AML-193 (cell line): ENCODE data around the gene CNTNAP2.
A peak's percentile ranks its signal among the peaks of the same experiment; 100 is the strongest.

ENCODE experiments used
- DNase-seq, 2 experiments: peaks; one replicate each; lab custom pipeline; 2025; lab: John Stamatoyannopoulos, UW

Gene CNTNAP2

DNA sequence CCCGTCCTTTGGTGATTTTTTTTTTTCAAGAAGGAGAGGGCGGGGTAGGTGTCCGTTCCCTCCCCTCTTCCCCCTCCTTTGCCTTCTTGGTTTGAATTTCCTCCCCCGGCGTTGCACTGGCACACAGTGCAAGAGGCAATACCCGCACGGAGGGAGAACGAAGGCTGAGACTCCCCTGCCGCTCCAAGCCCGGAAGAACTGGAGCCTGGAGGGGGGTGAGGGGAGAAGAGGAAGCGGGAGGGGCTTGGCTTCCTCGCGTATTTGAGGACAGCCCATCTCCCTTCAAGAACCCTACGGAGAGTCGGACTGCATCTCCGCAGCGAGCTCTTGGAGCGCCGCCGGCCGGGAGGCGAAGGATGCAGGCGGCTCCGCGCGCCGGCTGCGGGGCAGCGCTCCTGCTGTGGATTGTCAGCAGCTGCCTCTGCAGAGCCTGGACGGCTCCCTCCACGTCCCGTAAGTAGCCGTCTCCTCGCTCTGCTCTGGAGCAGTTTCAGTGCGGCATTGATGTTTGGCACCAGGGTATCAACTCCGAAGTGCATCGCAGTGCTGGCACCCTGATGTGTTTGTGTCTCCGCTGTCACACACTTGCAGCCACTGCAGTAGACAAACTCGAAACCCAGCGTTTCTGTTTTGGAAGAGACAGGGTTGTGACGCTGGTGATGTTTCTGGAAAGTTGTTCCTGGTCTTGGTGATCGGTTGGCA lies at the start of gene CNTNAP2:
TSS of gene CNTNAP2 (plus strand) at position 281 of the 702 bp plus-strand sequence. CDS start at position 357, 76 bp downstream.
- DNase-seq: no peak

DNA sequence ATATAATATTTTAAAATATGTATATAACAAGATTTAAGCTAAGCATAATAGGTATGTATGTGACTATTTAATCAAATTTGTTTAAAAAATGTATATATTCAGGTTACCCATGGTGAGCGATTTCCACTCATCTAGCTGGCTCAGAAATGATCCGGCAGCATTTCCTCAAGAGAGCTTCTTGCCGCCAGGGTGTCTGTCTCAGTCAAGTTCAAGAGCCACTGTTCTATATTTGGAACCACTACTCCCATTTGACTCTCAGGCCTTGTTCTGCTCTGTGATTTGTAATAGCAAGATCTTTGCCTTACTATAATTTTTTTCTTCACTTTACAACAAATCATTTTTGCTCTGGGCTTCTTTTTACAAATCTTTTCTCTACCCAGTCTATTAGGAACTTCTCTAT lies 48.7 kb upstream of the CNTNAP2 start:
- DNase-seq: no peak

DNA sequence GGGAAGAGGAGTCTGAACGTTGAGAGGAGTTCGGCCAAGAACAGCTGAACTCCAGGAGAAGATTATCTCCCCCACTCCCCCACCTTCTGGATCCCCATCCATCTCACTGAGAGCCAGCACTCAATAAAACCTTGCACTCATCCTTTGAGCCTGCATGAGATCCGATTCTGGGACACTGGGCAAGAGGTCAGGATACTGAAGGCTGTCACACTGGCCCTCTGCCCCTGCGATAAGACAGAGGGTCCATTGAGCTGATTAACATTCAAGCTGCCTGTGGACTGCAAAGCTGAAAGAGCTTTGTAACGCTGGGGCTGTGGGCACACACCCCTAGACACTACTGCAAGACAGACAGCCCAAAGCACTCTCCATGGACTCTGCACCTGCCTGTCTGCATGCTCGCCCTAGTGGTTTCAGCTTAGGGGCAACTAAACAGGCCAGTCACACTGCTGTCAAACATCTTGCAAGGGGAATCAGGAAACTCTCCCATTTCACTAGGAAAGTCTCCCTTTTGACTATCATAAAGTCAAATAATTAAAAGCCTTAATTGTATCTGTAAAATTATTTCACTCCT lies 42.3 kb upstream of the CNTNAP2 start:
- DNase-seq: no peak

DNA sequence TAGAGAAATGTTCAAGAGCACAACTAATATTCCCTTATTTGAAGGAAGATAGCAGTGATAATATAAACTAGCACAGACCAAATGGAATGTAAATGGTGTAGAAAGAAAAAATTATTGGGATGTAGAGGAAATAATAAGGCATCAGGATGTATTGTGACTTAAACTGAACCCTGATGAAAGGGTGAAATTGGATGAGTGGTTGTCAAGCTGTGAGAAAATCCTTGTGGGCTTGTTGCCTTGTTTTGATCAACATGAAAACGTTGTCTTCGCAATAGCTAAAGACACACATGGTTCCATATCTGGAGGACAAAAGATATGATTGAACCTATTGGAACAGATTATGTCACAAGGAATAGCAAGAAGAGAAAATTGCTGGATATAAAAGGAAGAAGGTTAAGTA lies 40.3 kb upstream of the CNTNAP2 start:
- DNase-seq: no peak

DNA sequence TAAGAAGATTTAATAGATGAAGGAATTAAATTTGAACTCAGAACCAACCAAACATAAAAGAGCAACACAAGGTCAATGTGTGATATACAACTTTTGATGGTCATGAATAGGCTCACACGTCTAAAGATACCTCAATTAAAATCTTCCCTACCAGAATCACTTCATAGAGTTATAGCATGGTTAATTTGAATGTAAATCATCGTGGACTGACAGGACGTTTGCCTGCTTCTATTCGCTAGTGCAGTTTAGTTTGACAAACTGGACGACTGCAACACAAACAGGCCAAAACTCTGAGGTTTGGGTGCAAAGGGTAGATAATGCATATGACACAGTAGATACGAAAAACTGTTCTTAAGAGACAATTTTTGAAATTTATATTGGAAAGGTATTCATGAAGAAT lies 32.5 kb upstream of the CNTNAP2 start:
- DNase-seq: no peak

DNA sequence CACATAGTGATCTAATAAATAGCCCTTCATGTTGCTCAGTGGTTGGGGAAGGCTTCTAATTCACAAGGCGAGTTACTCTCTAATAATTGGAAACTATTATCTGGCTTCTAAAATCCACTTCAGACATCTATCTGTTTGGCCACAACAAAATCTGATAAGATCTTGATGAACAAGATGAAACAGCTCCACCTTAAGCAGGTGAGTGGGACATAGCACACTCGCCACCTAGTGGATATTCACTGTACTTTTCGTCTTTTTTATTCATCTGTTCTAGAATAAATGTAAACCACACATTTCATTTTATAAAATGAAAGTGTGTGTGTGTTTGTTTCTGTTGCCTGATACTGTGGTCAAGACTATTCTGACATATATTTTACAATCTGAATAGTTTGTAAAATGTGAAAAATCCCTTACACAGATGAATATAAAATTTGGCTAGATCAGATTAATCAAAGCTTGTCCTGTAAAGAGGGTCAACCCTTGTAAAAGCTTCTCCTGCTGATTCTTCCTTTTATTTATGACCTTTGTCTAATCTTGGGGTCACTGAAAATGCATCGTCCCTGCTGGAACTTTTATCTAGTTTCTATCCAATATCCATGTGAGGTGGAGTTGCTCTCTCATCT lies 26.5 kb upstream of the CNTNAP2 start:
- peak; percentile 23 to 35 for DNase-seq

DNA sequence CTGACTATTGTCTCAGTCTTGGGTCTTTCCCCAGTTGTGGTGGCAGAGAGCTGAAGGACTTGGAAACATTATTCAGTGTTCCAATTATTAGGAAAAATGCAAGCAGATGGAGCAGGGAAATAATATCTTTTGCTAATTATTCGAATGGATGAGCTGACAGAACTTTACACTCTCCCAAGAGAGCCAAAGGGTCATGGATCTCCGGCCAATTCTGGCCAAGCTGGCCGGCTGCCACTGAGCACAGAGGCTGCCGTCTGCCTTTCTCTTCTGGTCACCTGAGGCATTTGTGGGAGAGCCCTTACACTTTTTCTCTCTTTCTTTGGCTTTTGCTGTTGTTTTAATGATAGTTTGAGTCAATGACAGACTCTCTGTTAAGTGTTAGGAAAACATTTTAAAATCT lies 22.2 kb upstream of the CNTNAP2 start:
- DNase-seq: no peak

DNA sequence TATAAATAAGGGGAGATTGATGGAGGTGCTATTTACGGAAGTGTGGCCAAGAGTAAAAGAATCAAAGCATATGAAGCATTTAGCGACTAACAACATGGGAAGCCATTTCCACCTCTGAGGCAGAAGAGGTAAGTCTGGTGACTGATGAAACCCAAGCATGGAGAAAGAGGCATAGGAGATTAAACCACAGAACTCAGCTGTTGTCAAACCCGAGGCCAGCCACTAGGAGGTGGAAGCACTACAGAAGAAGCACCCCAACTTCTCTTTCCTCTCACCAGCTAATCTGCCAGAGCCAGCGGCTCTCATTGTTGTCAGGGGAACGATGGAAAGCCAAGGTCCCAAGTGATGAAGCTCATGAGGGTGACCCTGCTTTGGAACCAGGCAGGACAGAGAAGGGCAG lies 19.6 kb upstream of the CNTNAP2 start:
- DNase-seq: peak; percentile 2 to 7

DNA sequence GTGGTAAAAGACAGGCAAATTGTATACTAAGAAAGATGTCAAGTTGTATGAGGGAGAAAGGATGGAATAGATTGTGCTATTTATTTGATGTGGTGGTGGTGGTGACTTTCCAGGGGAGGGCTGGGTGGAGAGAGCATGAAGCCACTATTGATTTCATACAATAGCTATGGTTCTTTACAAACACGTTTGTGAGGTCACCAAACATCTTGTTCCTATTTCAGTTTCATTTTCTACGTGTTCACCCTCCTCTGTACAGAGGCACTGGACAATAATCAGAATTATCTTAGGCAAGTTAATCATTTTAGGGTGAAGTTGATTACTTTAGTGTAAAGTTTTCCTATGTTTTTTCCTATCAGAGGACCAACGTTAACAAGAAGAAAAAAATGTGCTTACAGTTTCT lies 10.3 kb upstream of the CNTNAP2 start:
- no peak for DNase-seq

DNA sequence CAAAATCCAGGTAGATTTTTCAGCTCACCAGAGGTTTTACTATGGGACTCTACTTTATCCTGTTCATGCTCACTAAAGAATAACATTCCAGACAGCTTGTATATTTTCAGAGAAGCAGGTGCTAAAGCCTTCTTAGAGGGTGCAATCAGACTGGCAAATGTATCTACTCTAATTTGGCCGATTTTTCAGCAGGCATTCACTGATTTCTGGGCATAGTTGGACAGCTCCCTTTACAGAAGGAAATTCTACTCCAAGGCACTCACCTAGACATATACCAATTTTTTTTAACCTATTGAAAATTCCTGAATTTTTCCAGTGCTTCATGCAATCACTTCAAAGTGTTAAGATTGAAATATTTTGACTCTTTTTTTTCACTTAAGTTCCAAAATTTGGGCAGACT lies 3.8 kb upstream of the CNTNAP2 start:
- DNase-seq: no peak

DNA sequence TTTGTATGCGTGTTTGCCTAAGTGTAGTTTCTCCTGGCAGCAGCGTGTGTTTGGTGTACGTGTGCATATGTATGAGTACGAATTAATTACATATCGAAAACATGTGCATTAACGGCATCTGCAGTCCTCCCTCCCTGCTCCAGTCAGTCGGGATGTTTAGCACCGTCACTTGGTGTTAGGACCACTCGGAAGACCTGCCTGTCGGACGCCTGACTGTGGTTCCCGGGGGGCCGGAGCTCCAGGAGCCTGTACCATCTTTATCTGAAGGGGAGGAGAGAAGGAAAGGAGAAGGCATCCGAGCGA lies 1.1 kb upstream of the CNTNAP2 start:
- DNase-seq: no peak

DNA sequence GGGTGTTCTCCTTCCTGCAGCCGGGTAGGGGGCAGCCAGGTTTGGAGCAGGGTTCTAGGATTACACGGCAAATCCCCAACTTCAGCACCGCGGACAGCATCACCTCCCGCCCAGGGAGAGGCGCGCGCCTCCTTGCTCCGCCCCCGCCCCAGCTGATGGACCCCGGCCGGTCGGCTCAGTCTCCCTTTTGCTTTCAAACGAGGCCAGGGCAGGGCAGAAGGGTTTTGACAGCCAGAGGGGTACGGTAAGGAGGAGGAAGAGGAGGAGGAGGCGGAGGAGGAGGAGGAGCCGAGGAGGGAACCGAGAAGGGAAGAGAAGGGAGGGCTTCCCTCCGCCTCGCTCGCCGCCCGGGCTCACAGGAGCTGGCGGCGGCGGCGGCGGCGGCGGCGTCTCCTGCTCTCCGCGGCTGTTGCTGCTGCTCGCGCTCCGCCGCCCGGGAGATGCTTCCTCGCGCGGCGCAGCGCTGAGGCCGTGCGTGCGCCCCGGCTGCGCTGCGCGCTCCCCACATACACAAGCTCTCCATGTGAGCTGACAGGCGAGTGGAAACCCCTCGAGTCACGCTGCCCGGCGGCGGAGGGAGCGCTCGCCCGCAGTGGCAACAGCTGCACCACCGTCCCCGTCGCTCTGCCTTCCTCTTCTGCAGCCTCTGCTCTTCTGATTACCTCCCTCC lies 615 bp upstream of the CNTNAP2 start:
- DNase-seq: no peak

DNA sequence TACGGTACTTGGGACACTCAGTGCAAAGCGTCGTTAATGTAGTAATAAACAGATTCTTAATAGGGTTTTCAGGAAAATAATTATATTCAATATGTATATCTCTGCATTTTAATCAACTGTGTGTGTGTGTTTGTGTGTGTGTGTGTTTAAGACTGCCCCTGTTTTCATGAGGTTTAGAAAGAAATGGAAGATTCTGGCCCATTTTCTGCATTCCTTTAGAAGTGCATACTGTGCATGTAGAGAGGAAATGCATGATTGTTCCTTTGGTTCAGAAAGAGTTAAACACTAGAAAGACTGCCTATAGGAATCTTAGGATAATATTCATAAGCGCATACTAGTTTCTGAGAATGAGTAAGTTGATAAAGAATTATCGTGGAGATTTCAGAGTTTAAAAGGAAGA lies 975 bp downstream of the CNTNAP2 start:
- DNase-seq: no peak

DNA sequence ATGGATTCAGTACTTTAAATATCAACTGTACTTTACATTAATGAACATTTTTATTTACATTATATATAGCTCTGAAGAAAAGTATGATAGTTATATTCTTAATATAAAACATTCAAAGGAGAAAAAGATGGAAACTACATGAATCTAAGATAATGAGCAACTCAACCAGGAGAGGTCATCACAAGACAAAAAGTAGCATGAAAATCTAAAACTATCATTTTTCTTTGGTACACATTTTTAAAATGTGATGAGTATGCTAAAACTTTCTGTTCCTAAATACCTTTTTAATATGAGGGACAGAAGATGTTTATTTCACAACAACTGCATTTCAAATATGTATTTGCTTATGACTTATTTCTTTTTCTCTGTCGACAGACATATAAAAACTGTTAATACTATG lies 2.4 kb downstream of the CNTNAP2 start:
- no peak for DNase-seq

DNA sequence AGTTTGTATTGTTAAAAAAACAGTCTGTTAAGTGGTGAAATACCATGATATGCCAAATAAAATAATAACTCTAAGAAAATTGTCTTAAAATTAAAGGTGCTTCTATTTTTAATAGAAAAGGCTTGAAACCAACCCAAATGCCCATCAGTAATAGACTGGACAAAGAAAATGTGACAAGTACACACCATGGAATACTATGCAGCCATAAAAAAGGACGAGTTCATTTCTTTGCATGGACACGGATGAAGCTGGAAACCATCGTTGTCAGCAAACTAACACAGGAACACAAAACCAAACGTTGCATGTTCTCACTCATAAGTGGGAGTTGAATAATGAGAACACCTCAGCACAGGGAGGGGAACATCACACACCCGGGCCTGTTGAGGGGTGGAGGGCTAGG lies 7.1 kb downstream of the CNTNAP2 start:
- no peak for DNase-seq

DNA sequence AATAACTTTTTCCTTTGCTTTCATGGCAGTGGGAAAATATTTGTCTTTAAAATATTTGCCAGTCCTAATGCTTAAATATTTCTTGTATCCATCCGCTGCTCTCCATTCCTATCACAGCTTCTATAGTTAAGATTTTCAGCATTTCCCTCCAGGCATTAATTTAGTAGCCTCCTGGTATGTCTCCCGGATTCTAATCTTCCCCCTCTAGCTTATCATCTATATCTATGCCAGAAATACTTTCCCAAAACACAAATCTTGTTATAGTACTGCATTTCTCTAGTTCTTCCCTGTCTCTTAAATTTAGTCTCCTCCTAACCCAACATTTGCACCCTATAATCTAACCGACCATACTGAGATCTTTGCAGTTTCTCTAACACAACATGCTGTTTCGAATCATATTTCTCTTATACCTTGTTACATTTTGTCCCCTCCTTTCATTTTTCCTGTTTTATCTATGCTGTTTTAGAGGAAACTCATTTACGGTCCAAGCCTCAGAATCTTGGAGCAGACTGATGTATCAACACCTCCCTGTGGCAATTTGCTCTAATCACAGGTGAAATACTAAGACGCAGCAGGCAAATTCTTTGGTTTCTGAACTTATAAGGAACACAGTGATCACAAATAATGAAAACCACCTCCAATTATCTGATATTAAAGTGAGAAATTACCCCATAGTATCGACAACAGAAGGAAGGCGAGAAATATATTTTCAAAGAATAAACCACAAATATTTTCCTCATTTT lies 10.3 kb downstream of the CNTNAP2 start:
- no peak for DNase-seq

DNA sequence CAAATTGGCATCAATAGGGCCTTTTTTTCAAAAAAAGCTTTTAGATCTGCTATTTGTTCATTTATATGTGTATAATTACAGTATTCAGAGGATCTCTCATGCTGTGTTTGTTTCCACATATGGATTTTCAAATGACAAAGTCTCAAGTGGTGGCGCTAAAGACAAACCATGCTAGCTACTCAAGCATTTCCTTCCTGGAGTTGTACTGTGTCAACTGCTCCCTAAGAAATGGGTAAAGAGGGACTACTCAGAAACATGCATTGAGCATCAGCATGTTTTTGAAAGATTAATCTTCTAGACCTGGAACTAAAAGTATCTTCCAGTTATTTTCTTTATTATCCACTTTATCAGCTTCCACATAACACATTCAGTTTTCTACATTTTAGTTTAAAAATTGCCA lies 12.7 kb downstream of the CNTNAP2 start:
- DNase-seq: no peak

DNA sequence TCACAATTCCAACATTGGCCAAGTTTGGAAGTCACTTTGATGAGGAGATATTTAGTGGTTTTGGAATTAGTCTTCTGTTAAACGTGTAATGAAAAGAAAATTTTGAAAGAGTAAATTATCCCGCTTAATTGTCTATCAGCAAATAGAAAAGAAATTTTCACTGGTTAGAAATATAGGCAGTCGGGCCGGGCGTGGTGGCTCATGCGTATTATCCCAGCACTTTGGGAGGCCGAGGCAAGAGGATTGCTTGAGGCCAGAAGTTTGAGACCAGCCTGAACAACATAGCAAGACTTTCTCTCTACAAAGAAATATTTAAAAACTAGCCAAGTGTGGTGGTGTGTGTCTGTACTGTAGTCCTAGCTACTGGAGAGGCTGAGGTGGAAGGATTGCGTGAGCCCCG lies 13.4 kb downstream of the CNTNAP2 start:
- no peak for DNase-seq

DNA sequence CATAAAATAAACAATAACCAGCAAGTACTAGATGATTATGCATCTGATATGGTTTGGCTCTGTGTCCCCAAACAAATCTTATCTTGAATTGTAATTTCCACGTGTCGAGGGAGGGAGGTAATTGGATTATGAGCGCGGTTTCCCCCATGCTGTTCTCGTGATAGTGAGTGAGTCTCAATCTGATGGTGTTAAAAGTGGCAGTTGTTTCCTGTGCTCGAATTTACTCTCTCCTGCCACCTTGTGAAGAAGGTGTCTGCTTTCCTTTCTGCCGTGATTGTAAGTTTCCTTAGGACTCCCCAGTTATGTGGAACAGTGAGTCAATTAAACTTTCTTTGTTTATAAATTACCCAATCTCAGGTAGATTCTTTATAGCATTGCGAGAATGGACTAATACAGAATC lies 15.1 kb downstream of the CNTNAP2 start:
- no peak for DNase-seq

DNA sequence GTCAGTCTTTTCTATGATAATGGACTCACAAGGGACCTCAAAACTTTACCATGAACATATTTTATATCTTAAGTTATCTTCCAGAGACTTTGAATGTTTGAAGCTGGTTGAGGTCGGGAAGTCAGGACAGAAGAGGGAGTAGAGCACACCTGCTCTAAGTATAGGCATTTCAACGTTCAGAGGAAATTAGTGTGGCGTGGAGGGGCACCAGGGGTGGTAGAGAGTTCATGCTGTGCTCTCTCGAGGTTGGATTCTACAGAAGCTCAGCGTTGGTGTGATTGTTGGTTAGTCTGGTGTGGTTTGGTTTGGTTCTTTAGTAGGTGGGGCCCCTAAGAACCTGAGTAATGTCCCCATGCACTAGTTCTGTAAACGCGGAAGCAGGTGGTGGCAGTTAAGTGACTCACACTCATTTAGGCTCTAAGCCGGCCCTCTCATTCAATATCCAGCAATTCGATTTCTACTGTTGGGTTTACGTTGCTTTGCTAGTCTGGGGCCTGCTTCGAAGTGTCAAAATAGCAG lies 19.8 kb downstream of the CNTNAP2 start:
- no peak for DNase-seq

DNA sequence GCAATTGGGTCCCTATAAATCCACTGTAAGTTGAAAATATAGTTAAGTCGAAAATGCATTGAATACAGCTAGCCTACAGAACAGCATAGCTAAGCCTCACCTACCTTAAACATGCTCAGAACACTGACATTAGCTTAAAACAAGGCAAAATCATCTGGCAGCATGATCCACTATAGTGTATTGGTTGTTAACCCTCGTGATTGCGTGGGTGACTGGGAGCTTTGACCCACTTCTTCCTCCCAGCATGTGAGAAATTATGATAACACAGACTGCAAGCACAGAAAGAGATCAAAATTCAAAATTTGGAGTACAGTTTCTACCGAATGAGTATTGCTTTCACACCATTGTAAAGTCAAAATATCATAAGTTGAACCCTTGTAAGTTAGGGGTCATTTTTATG lies 22.3 kb downstream of the CNTNAP2 start:
- DNase-seq: no peak

DNA sequence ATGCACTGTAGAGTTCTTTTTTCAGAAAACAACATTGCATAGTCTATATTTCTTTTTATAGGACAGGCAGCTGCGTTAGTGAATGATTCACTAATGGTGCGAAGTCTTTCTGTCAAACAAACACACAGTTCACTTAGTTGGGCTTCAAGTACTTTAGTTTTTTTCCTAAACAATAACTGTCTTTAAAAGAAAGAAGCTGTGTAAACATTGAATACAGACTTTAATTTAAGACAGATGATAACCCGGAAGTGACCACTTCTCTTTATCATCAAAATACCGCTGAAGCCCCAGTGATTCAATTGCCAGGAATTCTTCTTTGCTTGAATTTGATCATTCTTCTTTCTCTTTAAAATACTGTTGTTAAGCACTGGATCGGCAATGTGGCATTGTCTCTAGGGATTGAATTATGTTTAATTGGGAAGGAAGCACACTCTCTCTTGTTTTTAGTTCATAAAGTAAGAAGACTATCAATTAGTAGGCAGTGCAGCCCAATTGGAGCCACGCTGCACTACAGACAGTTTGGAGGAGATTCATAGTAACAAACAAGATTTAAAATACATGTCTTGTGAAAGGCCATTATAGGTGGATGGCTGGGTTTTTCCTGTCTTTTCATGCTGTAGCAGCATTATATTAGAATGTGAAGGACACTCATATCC lies 30.4 kb downstream of the CNTNAP2 start:
- no peak for DNase-seq
